Measurements from ENCODE around the gene PANX1.

Gene PANX1

GRCh38 chr11:94091091-94091490 lies 37.5 kb upstream of the PANX1 start:
- no peak for DNase-seq
- H3K27me3 ChIP-seq (replicated peaks): no peaks in the 10 kb centered on the region
- TF ChIP-seq, protein P1, sequence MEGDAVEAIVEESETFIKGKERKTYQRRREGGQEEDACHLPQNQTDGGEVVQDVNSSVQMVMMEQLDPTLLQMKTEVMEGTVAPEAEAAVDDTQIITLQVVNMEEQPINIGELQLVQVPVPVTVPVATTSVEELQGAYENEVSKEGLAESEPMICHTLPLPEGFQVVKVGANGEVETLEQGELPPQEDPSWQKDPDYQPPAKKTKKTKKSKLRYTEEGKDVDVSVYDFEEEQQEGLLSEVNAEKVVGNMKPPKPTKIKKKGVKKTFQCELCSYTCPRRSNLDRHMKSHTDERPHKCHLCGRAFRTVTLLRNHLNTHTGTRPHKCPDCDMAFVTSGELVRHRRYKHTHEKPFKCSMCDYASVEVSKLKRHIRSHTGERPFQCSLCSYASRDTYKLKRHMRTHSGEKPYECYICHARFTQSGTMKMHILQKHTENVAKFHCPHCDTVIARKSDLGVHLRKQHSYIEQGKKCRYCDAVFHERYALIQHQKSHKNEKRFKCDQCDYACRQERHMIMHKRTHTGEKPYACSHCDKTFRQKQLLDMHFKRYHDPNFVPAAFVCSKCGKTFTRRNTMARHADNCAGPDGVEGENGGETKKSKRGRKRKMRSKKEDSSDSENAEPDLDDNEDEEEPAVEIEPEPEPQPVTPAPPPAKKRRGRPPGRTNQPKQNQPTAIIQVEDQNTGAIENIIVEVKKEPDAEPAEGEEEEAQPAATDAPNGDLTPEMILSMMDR (IDR thresholded peaks at IDR 0.05; ENCODE audit: low read depth, low read length, missing control alignments): no peak
- no peaks in the 10 kb centered on the region for H3K36me3 ChIP-seq (replicated peaks)
- no peak overlapping the region for H3K4me3 ChIP-seq (ENCODE audit: low read depth, low read length)
- no peak overlapping the region for H3K27ac ChIP-seq
- in situ Hi-C loops (cut with HindIII; ENCODE audit: low pct_ligation_motif_present, low sequenced_read_pairs): no loop called here

- TF ChIP-seq, protein P1 (IDR thresholded peaks at IDR 0.05; ENCODE audit: low read depth, low read length, missing control alignments): no peak
- Histone ChIP-seq H3K27me3 (replicated peaks) (no peaks in the 10 kb centered on the region), H3K4me3 (ENCODE audit: low read depth, low read length) (no peak overlapping the region), H3K36me3 (replicated peaks) (no peaks in the 10 kb centered on the region), H3K27ac (no peak overlapping the region)
- in situ Hi-C loops (cut with HindIII; ENCODE audit: low pct_ligation_motif_present, low sequenced_read_pairs): no loop called here
- DNase-seq: no peak
These were observed 28.4 kb upstream of the PANX1 start for GRCh38 chr11:94100253-94100652.

DNA sequence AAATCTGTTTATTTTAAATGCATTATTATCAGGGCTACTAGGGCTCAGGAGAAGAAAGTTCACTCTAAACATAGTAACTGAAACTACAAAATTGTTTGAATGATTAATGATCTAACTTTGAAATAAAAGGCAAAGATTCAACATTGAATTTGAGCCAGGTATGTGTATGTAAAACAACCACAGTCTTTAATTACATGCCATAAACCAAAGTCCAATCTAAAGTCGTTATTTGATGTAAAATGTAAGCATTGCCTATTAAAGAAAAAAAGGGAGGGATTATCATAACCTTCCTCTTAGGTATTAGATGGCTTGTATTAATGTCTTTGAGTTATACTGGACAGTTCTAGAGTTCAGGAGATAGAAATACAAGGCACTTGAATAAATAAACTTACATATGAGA lies 25.2 kb upstream of the PANX1 start:
- Histone ChIP-seq H3K36me3 (replicated peaks) (no peaks in the 10 kb centered on the region), H3K4me3 (ENCODE audit: low read depth, low read length) (no peak overlapping the region), H3K27me3 (replicated peaks) (no peaks in the 10 kb centered on the region), H3K27ac (no peak overlapping the region)
- TF ChIP-seq, protein P1 (IDR thresholded peaks at IDR 0.05; ENCODE audit: low read depth, low read length, missing control alignments): no peak
- DNase-seq: no peak
- in situ Hi-C loops (cut with HindIII; ENCODE audit: low pct_ligation_motif_present, low sequenced_read_pairs): no loop called here

DNA sequence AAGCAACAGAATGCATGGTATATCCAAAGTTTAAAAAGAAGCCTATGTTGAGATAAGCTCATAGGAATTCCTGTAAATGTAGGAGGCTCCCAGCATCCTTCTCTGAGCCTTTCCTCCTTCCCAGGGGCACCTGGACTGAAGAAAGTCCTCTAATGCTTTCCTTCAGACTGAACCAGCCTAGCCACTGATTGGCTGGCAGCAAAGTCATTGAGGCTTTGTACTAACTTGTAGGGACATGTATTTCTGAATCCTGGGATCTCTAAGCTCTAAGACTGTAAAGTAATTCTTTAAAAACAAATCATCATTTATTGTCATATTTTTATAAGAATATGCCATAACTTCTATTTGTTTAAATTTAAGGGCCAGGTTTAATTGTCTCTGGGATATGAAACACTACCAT lies 23.9 kb upstream of the PANX1 start:
- in situ Hi-C loops (cut with HindIII; ENCODE audit: low pct_ligation_motif_present, low sequenced_read_pairs): no loop called here
- H3K36me3 ChIP-seq (replicated peaks): no peaks in the 10 kb centered on the region
- H3K27me3 ChIP-seq (replicated peaks): no peaks in the 10 kb centered on the region
- TF ChIP-seq, protein P1 (IDR thresholded peaks at IDR 0.05; ENCODE audit: low read depth, low read length, missing control alignments): no peak
- no peak overlapping the region for H3K4me3 ChIP-seq (ENCODE audit: low read depth, low read length)
- no peak overlapping the region for H3K27ac ChIP-seq
- no peak for DNase-seq

DNA sequence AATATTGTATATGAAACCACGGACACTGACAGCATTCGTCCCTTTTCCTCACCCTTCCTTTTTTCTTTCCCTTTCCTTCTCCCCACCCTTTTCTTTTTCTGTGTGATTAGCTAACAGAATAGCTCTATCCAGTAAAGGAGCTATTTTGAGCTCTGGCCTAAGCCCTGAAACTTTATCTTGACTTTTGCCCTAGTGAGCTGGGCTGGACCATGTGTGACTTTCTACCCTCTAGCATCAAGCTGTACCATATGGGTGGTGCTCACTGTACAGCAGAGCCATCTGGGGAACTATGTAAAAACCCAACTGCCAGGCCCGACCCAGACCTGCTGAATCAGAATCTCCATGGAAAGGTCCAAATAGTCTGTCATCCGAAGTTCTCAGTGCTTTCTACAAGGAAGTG lies 21.9 kb upstream of the PANX1 start:
- no peaks in the 10 kb centered on the region for H3K27me3 ChIP-seq (replicated peaks)
- in situ Hi-C loops (cut with HindIII; ENCODE audit: low pct_ligation_motif_present, low sequenced_read_pairs): no loop called here
- no peaks in the 10 kb centered on the region for H3K36me3 ChIP-seq (replicated peaks)
- DNase-seq: no peak
- TF ChIP-seq, protein P1 (IDR thresholded peaks at IDR 0.05; ENCODE audit: low read depth, low read length, missing control alignments): no peak
- H3K27ac ChIP-seq: no peak overlapping the region
- H3K4me3 ChIP-seq (ENCODE audit: low read depth, low read length): no peak overlapping the region

DNA sequence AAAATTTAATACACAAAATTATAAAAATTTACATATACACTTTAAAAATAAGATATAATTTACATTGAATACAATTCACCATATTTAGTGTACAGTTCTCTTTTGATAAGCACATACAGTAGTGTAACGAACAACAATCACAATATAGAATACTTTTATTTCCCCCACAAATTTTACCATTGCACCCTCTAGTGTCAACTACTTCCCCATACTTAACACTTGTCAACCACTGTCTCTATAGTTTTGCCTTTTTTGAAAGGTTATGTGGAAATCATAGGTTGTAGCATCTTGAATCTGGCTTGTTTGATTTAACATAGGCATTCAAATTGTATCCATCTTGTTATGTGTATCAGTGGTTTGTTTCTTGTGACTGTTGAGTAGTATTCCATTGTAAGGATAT lies 21.3 kb upstream of the PANX1 start:
- DNase-seq: no peak
- Histone ChIP-seq H3K36me3 (replicated peaks) (no peaks in the 10 kb centered on the region), H3K27ac (no peak overlapping the region), H3K27me3 (replicated peaks) (no peaks in the 10 kb centered on the region), H3K4me3 (ENCODE audit: low read depth, low read length) (no peak overlapping the region)
- TF ChIP-seq, protein P1 (IDR thresholded peaks at IDR 0.05; ENCODE audit: low read depth, low read length, missing control alignments): peak; percentile 21
- in situ Hi-C loops (cut with HindIII; ENCODE audit: low pct_ligation_motif_present, low sequenced_read_pairs): no loop called here
